NCI-H748 treated with DMSO at 0.1 percent for 48 hours (cell line): Measurements from ENCODE around the gene ZFHX3.
"Not testable (repeated sequence)": the region's sequence is repeated elsewhere in the genome, so short reads cannot be mapped to it uniquely, and the experiment has no call there.

Experiments
- DNase-seq: peaks from one replicate; lab custom pipeline; 2025; lab: John Stamatoyannopoulos, UW

ZFHX3 gene, protein sequence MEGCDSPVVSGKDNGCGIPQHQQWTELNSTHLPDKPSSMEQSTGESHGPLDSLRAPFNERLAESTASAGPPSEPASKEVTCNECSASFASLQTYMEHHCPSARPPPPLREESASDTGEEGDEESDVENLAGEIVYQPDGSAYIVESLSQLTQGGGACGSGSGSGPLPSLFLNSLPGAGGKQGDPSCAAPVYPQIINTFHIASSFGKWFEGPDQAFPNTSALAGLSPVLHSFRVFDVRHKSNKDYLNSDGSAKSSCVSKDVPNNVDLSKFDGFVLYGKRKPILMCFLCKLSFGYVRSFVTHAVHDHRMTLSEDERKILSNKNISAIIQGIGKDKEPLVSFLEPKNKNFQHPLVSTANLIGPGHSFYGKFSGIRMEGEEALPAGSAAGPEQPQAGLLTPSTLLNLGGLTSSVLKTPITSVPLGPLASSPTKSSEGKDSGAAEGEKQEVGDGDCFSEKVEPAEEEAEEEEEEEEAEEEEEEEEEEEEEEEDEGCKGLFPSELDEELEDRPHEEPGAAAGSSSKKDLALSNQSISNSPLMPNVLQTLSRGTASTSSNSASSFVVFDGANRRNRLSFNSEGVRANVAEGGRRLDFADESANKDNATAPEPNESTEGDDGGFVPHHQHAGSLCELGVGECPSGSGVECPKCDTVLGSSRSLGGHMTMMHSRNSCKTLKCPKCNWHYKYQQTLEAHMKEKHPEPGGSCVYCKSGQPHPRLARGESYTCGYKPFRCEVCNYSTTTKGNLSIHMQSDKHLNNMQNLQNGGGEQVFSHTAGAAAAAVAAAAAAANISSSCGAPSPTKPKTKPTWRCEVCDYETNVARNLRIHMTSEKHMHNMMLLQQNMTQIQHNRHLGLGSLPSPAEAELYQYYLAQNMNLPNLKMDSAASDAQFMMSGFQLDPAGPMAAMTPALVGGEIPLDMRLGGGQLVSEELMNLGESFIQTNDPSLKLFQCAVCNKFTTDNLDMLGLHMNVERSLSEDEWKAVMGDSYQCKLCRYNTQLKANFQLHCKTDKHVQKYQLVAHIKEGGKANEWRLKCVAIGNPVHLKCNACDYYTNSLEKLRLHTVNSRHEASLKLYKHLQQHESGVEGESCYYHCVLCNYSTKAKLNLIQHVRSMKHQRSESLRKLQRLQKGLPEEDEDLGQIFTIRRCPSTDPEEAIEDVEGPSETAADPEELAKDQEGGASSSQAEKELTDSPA (N-terminal part only)

DNA sequence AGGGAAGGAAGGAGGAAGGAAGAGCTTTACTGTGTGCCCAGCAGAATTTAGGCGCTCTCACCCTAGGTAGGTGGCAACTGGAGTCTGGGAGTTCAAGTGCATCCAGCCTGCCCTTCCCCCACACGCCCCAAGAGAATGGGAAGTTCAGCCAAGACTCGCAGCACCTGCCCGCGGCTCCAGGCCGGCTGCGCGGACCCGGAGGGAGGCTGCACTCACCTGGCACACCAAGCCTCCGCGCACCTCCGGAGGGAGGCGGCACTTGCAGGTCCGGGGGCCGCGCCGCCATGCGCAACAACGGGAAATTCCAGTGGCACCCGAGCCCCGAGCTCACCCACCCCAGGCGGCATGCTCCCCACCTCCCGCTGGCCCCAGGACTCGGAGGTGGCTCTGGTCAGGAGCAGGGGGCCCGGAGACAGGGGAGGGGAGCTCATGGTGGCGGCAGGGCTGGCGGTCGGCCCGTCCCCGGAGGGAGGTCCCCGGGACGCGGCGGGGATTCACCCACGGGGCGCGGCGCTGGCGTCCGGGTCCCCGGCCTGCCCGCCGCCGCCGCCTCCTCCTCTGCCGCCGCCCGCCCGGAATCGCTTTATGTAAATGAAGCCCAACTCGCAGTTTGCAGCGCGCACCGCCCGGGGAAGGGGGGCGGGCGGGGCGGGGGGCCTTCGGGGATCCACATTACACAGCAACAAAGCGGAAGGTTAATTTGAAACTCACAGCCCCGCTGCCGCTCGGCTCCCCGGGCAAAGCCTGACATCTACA, at the start of gene ZFHX3:
Gene ZFHX3 (minus strand): TSS at position 593 of the 756 bp plus-strand sequence. CDS start 87,983 bp downstream, outside the sequence.
- DNase-seq = no peak

- no peak for DNase-seq
Measured at GRCh38 chr16:73096510-73096909, 48.6 kb upstream of the ZFHX3 start.

DNA sequence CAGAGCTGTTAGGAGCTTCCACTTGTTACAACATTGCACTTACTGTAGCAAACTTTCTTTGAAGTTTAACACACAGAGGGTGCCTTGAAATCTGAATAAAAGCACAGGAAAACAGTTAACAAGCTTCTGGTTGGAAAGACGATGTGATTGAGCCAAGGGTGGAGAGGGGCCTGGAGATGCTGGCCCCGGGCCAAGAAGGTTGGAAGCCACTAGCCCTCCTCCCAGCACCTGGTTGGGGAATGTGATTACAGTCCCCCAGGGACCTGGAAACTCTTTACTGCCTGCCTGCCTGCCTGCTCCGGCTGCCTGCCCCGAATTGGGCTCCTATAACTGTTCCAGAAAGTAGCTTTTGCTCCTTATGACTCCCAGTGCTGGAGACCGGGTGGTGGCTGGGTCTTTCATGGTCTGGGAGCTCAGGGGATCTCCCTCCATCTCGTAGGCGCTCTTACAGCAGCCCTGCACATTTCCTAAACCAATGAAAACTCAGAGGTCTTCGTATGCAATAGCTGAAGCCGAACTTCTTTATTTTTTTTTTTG, 48.0 kb upstream of the ZFHX3 start:
- DNase-seq = peak; percentile 22

DNA sequence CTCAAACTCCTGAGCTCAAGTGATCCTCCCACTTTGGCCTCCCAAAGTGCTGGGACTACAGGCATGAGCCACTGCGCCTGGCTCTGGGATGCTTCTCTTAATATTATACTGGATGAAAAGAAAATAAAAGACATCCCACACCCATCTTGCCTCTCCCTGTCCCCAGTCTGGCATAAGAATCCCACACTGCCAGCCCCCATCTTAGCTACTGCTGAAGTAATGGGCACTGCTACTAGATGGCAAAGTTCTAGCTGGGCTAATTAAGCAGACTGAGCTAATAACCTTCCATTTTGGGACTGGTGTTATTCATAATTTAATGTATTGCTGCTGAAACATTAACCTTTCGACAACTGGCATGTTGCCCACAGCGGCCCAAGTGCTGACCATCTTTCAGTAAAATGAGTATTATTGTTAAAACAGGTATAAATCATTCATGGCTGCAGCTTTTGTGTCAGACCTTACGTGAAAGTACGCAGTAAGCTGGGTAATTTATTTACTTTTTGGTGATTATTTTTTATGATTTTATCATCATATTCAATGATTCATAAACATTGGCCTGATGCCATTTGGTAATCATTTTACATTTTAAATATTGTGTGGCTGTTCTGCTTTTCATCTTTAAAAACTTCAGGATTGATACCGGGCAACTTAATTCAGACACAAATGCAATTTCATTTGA, 47.4 kb upstream of the ZFHX3 start:
- no peak for DNase-seq

DNA sequence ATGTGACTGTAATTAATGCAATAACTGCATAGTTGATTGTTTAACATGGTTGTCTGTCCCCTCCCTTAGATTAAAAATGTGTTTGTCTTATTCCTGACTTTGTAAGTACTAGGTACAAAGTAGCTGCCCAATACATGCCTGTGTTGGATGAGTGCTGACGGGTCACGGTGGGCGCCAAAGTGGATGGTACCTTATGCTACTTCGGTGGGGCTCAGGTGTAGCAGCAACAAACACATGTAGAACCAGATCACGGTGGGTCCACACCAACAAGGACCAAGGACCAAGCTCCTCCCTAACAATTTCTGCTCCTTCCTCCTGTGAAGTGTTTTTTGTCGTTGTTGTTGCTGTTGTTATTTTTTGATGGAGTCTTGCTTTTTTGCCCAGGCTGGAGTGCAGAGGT, 46.4 kb upstream of the ZFHX3 start:
- no peak for DNase-seq

GRCh38 chr16:73093146-73094144, 45.5 kb upstream of the ZFHX3 start:
- DNase-seq = no peak

DNA sequence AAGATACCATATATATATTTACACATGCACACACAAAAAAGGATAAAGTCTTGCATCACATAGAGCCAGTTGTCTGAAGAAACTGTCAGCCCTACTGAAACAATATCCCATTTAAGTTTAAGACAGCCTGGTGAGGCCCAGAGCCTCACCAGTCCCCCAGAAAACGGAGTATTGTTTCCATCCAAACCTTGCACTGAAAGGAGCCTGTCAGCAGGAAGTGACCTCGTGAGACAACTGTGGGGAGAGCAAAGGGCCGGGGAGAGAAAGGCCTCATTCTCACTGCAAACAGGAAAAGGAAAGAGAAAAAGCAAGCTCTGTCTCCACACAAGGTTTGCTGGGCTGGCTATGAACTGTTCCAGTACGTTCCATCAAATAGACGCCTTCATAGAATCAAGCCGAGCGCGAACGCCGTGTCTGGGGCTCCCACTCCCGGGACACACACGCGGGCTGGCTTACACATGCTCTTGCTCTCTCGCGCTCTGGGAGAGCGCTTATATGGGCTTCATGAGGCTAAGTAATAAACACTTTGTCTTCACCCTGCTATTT, 44.4 kb upstream of the ZFHX3 start:
- DNase-seq = no peak

DNA sequence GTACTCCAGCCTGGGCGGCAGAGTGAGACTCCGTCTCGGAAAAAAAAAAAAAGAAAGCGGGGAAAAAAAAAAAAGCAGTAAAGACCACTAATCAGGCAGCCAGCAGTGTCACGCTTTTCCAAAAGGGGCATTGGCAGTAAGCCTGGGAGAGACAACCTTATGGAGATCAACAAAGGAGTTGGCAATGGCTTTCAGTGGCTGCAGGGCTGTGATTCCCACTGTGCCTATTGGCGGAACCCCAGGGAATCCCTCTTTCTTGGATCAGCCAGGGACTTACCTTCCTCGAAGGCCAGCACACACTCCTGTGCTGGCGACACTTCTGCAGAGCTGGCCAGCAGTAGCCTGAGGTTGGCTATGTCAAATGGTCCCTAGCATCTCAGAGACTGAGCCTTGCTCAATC, 43.2 kb upstream of the ZFHX3 start:
- DNase-seq = no peak

DNA sequence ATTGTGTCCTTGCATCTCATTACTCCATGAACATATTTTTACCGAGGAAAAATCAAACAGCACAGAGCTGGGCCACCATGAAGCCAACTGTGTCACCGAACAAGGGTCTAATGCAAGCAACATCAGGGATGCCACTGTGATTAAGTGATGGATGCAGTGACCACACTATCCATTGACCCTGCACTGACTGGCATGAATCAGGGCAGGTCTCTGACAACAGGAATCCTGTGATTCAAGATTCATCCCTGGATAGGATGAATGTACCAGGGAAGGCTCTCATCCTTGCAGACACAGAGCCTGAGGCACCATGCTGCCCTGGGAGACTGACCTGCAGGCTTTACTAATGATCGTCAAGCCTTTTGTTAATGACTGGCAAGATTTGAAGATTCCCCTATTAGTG, 41.5 kb upstream of the ZFHX3 start:
- no peak for DNase-seq

GRCh38 chr16:73086108-73086507, 38.2 kb upstream of the ZFHX3 start:
- no peak for DNase-seq

- no peak for DNase-seq
Measured at GRCh38 chr16:73083271-73083670, 35.3 kb upstream of the ZFHX3 start.

DNA sequence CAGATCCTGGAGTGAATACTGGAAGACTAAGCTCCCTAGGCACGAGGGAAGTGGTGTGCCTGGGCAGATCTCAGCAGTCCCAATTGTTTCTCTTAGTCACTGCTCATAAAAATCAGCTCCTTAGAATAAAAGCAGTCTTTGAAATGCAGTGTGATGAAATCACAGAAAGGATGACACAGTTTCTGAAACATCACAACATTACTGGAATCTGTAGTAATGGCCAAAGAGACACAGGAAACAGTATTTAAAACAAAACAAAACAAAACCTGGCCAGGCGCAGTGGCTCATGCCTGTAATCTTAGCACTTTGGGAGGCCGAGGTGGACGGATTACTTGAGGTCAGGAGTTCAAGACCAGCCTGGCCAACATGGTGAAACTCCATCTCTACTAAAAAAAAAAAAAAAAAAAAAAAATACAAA, 34.7 kb upstream of the ZFHX3 start:
- not testable (repeated sequence) for DNase-seq

DNA sequence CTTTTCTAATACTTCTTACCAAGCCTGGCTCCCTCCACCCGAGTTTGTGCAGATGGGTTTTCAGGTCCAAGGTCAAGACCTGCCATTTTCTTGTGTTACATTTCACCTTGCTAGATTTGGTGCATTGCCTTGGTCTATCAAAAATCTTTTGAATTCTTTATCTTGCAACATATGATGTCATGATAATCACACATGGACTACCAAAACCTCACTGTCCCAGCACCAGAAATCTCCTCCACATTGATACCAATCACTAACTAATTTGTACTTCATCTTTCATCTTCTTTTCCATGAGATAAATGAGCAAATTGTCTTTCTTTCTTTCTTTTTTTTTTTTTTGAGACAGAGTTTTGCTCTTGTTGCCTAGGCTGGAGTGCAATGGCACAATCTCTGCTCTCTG, 33.0 kb upstream of the ZFHX3 start:
- DNase-seq = no peak

DNA sequence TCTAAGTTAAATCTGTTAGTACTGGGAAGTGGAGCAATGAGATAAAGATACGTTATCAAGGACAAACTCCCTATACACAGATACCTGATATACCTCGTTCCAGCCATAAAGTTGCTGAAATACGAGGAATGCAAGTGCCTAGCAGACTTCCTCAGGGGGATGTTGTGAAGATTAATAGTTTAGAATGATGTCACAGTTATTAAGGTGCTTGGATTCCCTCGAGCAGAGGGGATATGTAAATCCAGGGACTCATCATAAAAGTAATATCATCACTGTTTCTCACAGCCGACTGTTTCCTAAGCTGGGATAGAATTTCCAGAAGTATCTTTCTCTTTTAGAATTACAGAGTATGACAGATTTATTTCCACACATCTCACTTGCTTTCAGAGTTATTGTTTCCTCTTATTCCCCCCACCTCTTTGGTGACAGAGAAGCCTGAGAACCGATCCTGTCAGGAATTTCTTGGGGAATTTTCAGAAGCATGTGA, 28.4 kb upstream of the ZFHX3 start:
- DNase-seq = no peak

DNA sequence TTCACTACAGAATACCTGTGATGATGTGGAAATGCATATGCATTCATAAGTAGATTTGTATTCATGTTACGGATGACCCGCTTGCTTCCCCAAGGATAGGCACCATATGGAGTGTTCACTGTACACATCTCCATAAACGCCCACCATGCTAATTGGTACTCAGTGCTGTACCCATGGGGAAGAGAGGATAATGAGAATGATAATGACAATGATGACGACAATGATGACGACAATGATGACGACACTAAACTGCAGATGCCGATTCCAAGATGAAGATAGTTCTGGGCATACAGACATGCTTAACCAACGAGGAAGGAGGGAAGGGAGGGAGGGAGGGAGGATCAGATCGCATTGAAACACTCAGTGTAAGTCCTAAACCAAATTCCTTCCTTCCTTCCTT, 26.5 kb upstream of the ZFHX3 start:
- no peak for DNase-seq

- DNase-seq = not testable (repeated sequence)
Measured at GRCh38 chr16:73072051-73072450, 24.1 kb upstream of the ZFHX3 start.

GRCh38 chr16:73071131-73071940, 23.4 kb upstream of the ZFHX3 start:
- peak; percentile 67 for DNase-seq

- no peak for DNase-seq
Measured at GRCh38 chr16:73069581-73070262, 21.8 kb upstream of the ZFHX3 start.
